Fibroblast of lung (primary cell): ENCODE data around the gene ETFA. TPM values are rescaled to one million over a fixed set of nuclear protein-coding genes. Genes with fewer than 3 reads are reported as not detected.
"Not testable (repeated sequence)": the region's sequence is repeated elsewhere in the genome, so short reads cannot be mapped to it uniquely, and the experiment has no call there.

ENCODE experiments used
- DNase-seq, 2 donors: peaks; one replicate each; pipeline versions ENCODE4 v3.0.0 to v3.0.0-alpha.2; 2010; ENCODE audit warnings: low read depth in 2 of 2
- H2AFZ ChIP-seq: 2 replicates; pipeline ENCODE4 v1.5.1; 2012; ENCODE audit warnings: low read length, control low read depth, inconsistent platforms
- H3K27ac ChIP-seq: 2 replicates; pipeline ENCODE4 v1.5.1; 2011; ENCODE audit warnings: low read length, control low read depth; ENCODE audit not compliant: insufficient read depth
- H3K27me3 ChIP-seq: 2 replicates; pipeline ENCODE4 v1.5.1; 2011; ENCODE audit warnings: mild to moderate bottlenecking, low read length; ENCODE audit not compliant: control insufficient read depth, insufficient read depth
- H3K36me3 ChIP-seq: 2 replicates; pipeline ENCODE4 v1.5.1; 2011; ENCODE audit warnings: low read length; ENCODE audit not compliant: control insufficient read depth, insufficient read depth
- H3K4me1 ChIP-seq: 2 replicates; pipeline ENCODE4 v1.5.1; 2011; ENCODE audit warnings: low read length; ENCODE audit not compliant: control insufficient read depth, insufficient read depth; ENCODE audit errors: extremely low read depth
- H3K4me2 ChIP-seq: 2 replicates; pipeline ENCODE4 v1.5.1; 2011; ENCODE audit warnings: low read length, control low read depth; ENCODE audit not compliant: insufficient read depth; ENCODE audit errors: extremely low read depth
- H3K4me3 ChIP-seq, 4 experiments: fragments of 200-600 bp in 1 of 4; sonication (generic) in 1 of 4; replicated peaks in 1 of 4; 2 replicates each; pipeline ENCODE4 v1.5.1; 2011 to 2016; ENCODE audit warnings: low read length in 4 of 4, low read depth in 3 of 4, mild to moderate bottlenecking in 3 of 4, control low read depth in 2 of 4, inconsistent platforms in 1 of 4, mixed read lengths in 1 of 4; ENCODE audit not compliant: insufficient read depth in 1 of 4; ENCODE audit errors: control extremely low read depth in 1 of 4
- H3K79me2 ChIP-seq: 2 replicates; pipeline ENCODE4 v1.5.1; 2012; ENCODE audit warnings: mild to moderate bottlenecking, low read length, inconsistent platforms; ENCODE audit not compliant: control insufficient read depth, insufficient read depth
- H3K9ac ChIP-seq: 2 replicates; pipeline ENCODE4 v1.5.1; 2011; ENCODE audit warnings: mild to moderate bottlenecking, low read length, control low read depth; ENCODE audit not compliant: insufficient read depth
- H3K9me3 ChIP-seq: 2 replicates; pipeline ENCODE4 v1.5.1; 2012; ENCODE audit warnings: low read depth, low read length; ENCODE audit not compliant: control insufficient read depth, insufficient read depth
- H4K20me1 ChIP-seq: 2 replicates; pipeline ENCODE4 v1.5.1; 2011; ENCODE audit warnings: low read length; ENCODE audit not compliant: control insufficient read depth, insufficient read depth; ENCODE audit errors: extremely low read depth
- CTCF ChIP-seq, 2 donors: IDR thresholded peaks in 1 of 2; conservative IDR thresholded peaks in 1 of 2; 1 replicate in 1 of 2; 2 replicates in 1 of 2; pipeline ENCODE4 v1.5.1; 2011 to 2012; ENCODE audit warnings: low read length in 2 of 2, control low read depth in 1 of 2, inconsistent platforms in 1 of 2, low read depth in 1 of 2, mild to moderate bottlenecking in 1 of 2
- EZH2 ChIP-seq: IDR thresholded peaks from 2 replicates; pipeline ENCODE4 v1.5.1; 2012; ENCODE audit warnings: low read length, control low read depth, mild to moderate bottlenecking; ENCODE audit errors: missing control alignments
- polyA plus RNA-seq, 2 donors: library from polyadenylated mRNA; depleted of rRNA in 1 of 2; stranded (reverse) in 1 of 2; unstranded in 1 of 2; fragments of >200 nt; gene quantifications; 2 replicates each; pipeline ENCODE4 v1.2.1, GENCODE V29; 2011 to 2012; ENCODE audit warnings: missing spikeins in 1 of 2
- total RNA-seq: library from RNA; depleted of rRNA; stranded (reverse); fragments of >200 nt; gene quantifications from 2 replicates; pipeline ENCODE4 v1.2.1, GENCODE V29; 2014

The ETFA gene
- total and polyA plus RNA-seq, 2 donors (not counting 1 experiment from before 2014, with no cell fraction given), result 129 to 161 TPM

DNA sequence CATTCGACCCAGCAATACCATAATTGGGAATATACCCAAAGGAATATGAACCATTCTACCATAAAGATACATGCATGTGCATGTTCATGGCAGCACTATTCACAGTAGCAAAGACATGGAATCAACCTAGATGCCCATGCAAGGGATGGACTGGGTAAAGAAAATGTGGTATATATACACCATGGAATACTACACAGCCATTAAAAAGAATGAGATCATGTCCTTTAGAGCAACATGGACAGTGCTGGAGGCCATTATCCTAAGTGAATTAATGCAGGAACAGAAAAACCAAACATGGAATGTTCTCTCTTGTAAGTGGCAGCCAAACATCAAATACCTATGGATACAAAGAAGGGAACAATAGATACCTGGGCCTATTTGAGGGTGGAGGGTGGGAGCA, 7.4 kb downstream of the ETFA start:
- Histone ChIP-seq H3K4me1 (no peaks in the 10 kb centered on the region), H2AFZ (no peak overlapping the region), H3K9ac (no peak overlapping the region), H3K27ac (no peak overlapping the region), H3K9me3 (no peaks in the 10 kb centered on the region), H3K4me3 (no peak overlapping the region), H3K36me3 (no peaks in the 10 kb centered on the region), H3K4me2 (no peak overlapping the region), H4K20me1 (no peaks in the 10 kb centered on the region), H3K27me3 (no peaks in the 10 kb centered on the region), H3K79me2 (peaks cover 66% of the 10 kb centered on the region)
- TF ChIP-seq EZH2 (no peak), CTCF (conservative IDR thresholded peaks at IDR 0.05 in 1 of 2, IDR thresholded peaks at IDR 0.05 in 1 of 2; ENCODE audit: low read depth in 1 of 2, low read length in 2 of 2) (no peak)
- DNase-seq, result no peak

- Histone ChIP-seq H2AFZ (no peak overlapping the region), H3K27me3 (no peaks in the 10 kb centered on the region), H3K9me3 (no peaks in the 10 kb centered on the region), H3K4me3 (no peak overlapping the region), H3K79me2 (peaks cover 55% of the 10 kb centered on the region), H3K27ac (no peak overlapping the region), H4K20me1 (no peaks in the 10 kb centered on the region), H3K4me1 (no peaks in the 10 kb centered on the region), H3K4me2 (no peak overlapping the region), H3K36me3 (no peaks in the 10 kb centered on the region), H3K9ac (no peak overlapping the region)
- no peak for DNase-seq
- TF ChIP-seq CTCF (conservative IDR thresholded peaks at IDR 0.05 in 1 of 2, IDR thresholded peaks at IDR 0.05 in 1 of 2; ENCODE audit: low read depth in 1 of 2, low read length in 2 of 2), result no peak
- TF ChIP-seq EZH2, result no peak
These were observed 11.5 kb downstream of the ETFA start for GRCh38 chr15:76299786-76300185.

- Histone ChIP-seq H3K4me2 (no peak overlapping the region), H3K9ac (no peak overlapping the region)
- TF ChIP-seq EZH2, result no peak
- TF ChIP-seq CTCF (conservative IDR thresholded peaks at IDR 0.05 in 1 of 2, IDR thresholded peaks at IDR 0.05 in 1 of 2; ENCODE audit: low read depth in 1 of 2, low read length in 2 of 2), result no peak
These were observed 12.3 kb downstream of the ETFA start for GRCh38 chr15:76298986-76299385.

GRCh38 chr15:76297951-76298350, 13.3 kb downstream of the ETFA start:
- H3K27me3 ChIP-seq, H3K4me1 ChIP-seq, H3K4me3 ChIP-seq, H3K4me2 ChIP-seq, H3K36me3 ChIP-seq, H3K9ac ChIP-seq, H3K27ac ChIP-seq, H2AFZ ChIP-seq, DNase-seq, H4K20me1 ChIP-seq, H3K9me3 ChIP-seq: not testable (repeated sequence)
- peaks cover 44% of the 10 kb centered on the region for H3K79me2 ChIP-seq

More at GRCh38 chr15:76298986-76299385, 12.3 kb downstream of the ETFA start:
- Histone ChIP-seq H3K4me3 (no peak overlapping the region), H3K79me2 (peaks cover 53% of the 10 kb centered on the region), H3K9me3 (no peaks in the 10 kb centered on the region), H3K27ac (no peak overlapping the region), H3K27me3 (no peaks in the 10 kb centered on the region), H4K20me1 (no peaks in the 10 kb centered on the region), H3K4me1 (no peaks in the 10 kb centered on the region), H2AFZ (no peak overlapping the region), H3K36me3 (no peaks in the 10 kb centered on the region)
- DNase-seq, result no peak
